ENCODE measurements around the gene DEFB123.

DNA sequence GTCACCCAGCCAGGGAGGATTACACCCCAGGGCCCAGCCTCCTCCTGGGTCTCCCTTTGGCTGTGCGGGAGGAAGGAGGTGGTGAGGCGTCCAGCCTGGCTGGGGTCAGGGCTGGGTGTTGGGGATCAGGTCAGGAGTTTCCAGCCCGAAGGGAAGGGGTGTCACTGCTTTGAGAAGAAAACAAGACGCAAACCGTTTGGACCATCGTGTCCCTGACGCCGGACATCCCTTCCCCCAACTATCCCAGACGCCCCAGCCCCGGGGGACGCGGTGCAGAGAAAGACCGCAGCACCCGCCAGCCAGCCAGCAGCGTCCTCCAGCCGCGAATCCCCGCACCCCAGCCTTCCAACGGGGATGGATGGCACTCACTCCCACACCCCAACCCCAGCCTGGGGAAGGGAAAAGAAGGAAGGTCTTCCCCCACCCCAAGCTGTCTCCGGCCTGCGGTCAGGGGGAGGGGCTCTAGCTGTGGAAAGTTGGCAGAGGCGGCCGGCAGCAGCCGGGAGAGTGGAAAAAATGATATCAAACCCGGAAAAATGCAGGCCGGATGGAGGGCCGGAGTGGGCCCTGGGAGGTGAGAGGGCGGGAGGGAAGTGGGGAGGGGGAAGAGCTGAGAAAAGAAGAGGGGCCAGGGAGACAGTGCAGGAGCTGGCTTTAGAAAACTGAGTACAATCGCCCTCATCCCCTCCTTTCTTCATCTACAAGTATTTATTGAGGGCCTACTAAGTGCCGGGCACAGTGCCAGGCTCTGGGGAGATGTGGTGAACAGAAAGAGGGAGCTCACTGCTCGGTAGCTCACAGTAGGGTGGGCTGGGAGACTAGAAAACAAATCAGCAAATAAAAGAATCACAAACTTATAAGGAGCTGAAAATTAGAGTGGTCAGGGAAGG lies 45.3 kb downstream of the DEFB123 start:
- TF ChIP-seq, protein P1, sequence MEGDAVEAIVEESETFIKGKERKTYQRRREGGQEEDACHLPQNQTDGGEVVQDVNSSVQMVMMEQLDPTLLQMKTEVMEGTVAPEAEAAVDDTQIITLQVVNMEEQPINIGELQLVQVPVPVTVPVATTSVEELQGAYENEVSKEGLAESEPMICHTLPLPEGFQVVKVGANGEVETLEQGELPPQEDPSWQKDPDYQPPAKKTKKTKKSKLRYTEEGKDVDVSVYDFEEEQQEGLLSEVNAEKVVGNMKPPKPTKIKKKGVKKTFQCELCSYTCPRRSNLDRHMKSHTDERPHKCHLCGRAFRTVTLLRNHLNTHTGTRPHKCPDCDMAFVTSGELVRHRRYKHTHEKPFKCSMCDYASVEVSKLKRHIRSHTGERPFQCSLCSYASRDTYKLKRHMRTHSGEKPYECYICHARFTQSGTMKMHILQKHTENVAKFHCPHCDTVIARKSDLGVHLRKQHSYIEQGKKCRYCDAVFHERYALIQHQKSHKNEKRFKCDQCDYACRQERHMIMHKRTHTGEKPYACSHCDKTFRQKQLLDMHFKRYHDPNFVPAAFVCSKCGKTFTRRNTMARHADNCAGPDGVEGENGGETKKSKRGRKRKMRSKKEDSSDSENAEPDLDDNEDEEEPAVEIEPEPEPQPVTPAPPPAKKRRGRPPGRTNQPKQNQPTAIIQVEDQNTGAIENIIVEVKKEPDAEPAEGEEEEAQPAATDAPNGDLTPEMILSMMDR (IDR thresholded peaks at IDR 0.05; ENCODE audit: insufficient read depth, low read length, poor library complexity, severe bottlenecking) = no peak
- TF ChIP-seq EZH2phosphoT487 (conservative IDR thresholded peaks at IDR 0.05; ENCODE audit: low read length) = no peak
